CD8-positive, alpha-beta memory T cell (primary cell): ENCODE measurements around the gene CAT. TPM values are rescaled to one million over a fixed set of nuclear protein-coding genes. Genes with fewer than 3 reads are reported as not detected.

ENCODE experiments used
- CTCF ChIA-PET: fragments of 350-600 bp; sonication (Branson Sonifier 250); formaldehyde crosslinking; loops from one replicate; lab custom pipeline; 2021; ENCODE audit warnings: antibody characterized with exemption; lab: Charles Lee
- POLR2A ChIA-PET: fragments of 350-600 bp; sonication (Branson Sonifier 250); formaldehyde crosslinking; loops from one replicate; lab custom pipeline; 2021; ENCODE audit warnings: antibody characterized with exemption; lab: Charles Lee
- DNase-seq, 5 donors: peaks; one replicate each; pipeline versions ENCODE4 v3.0.0 to v3.0.0-alpha.2; 2020 to 2022; ENCODE audit warnings: mixed read lengths in 1 of 5
- H3K27ac ChIP-seq: one replicate; pipeline ENCODE4 v1.7.0; 2013; ENCODE audit warnings: low read depth, mild to moderate bottlenecking, low read length, moderate library complexity
- H3K27me3 ChIP-seq: 2 replicates; pipeline ENCODE4 v1.7.0; 2013; ENCODE audit warnings: low read length, mild to moderate bottlenecking; ENCODE audit not compliant: insufficient read depth, poor library complexity, severe bottlenecking
- H3K36me3 ChIP-seq: 2 replicates; pipeline ENCODE4 v1.7.0; 2013; ENCODE audit warnings: mild to moderate bottlenecking, low read length, moderate library complexity; ENCODE audit not compliant: insufficient read depth
- H3K4me1 ChIP-seq: 2 replicates; pipeline ENCODE4 v1.7.0; 2013; ENCODE audit warnings: mild to moderate bottlenecking, low read length, moderate library complexity; ENCODE audit not compliant: insufficient read depth
- H3K4me3 ChIP-seq: 2 replicates; pipeline ENCODE4 v1.7.0; 2013; ENCODE audit warnings: mild to moderate bottlenecking, low read length
- H3K9me3 ChIP-seq: 2 replicates; pipeline ENCODE4 v1.7.0; 2013; ENCODE audit warnings: mild to moderate bottlenecking, low read length
- H3K27ac Mint-ChIP-seq, 8 donors: one replicate each; pipeline ENCODE4 v1.8.0; 2020 to 2021; ENCODE audit warnings: mixed read lengths in 8 of 8, mild to moderate bottlenecking in 6 of 8, inconsistent platforms in 3 of 8, moderate library complexity in 3 of 8
- H3K27me3 Mint-ChIP-seq, 2 donors: one replicate each; pipeline ENCODE4 v1.8.0; 2020 to 2021; ENCODE audit warnings: mixed read lengths in 2 of 2, mild to moderate bottlenecking in 1 of 2, moderate library complexity in 1 of 2
- H3K36me3 Mint-ChIP-seq, 3 donors: one replicate each; pipeline ENCODE4 v1.8.0; 2020 to 2021; ENCODE audit warnings: mixed read lengths in 3 of 3, inconsistent platforms in 1 of 3, mild to moderate bottlenecking in 1 of 3
- H3K4me1 Mint-ChIP-seq, 3 donors: one replicate each; pipeline ENCODE4 v1.8.0; 2020 to 2021; ENCODE audit warnings: mixed read lengths in 3 of 3, inconsistent platforms in 1 of 3, mild to moderate bottlenecking in 1 of 3
- H3K4me3 Mint-ChIP-seq, 7 donors: one replicate each; pipeline ENCODE4 v1.8.0; 2020 to 2021; ENCODE audit warnings: mixed read lengths in 7 of 7, mild to moderate bottlenecking in 6 of 7, moderate library complexity in 4 of 7, inconsistent platforms in 2 of 7
- H3K9me3 Mint-ChIP-seq, 5 donors: one replicate each; pipeline ENCODE4 v1.8.0; 2020 to 2022; ENCODE audit warnings: mixed read lengths in 5 of 5, mild to moderate bottlenecking in 3 of 5, moderate library complexity in 2 of 5, inconsistent platforms in 1 of 5
- polyA plus RNA-seq: library from polyadenylated mRNA; unstranded; fragments of 300-500 nt; fragmentation: Illumina TruSeq; gene quantifications from one replicate; pipeline ENCODE4 v1.2.3, GENCODE V29; 2021
- total RNA-seq, 2 experiments: library from RNA; stranded (reverse); gene quantifications; one replicate each; pipeline ENCODE4 v1.2.3, GENCODE V29; 2021

CAT gene
- total and polyA plus RNA-seq, 3 experiments from 2014 or later, result 21.8 to 80.4 (median 23.4) TPM

GRCh38 chr11:34449013-34449412 is 10.3 kb downstream of the CAT start:
- Mint-ChIP-seq H3K27ac (peak overlapping the region in 5 of 8 donors; percentile 23 to 87 (median 43)), H3K4me1 (peaks cover 34 to 59% (median 46%) of the 10 kb centered on the region in 3 donors), H3K36me3 (peaks cover 8 to 49% (median 20%) of the 10 kb centered on the region in 3 donors), H3K27me3 (no peaks in the 10 kb centered on the region), H3K4me3 (peak overlapping the region in 3 of 7 donors; percentile 19 to 36 (median 28)), H3K9me3 (no peaks in the 10 kb centered on the region)
- no peaks in the 10 kb centered on the region for H3K9me3 ChIP-seq
- H3K4me1 ChIP-seq, result peaks cover 13% of the 10 kb centered on the region
- CTCF ChIA-PET, result no interaction called here
- POLR2A ChIA-PET, result no interaction called here
- no peaks in the 10 kb centered on the region for H3K27me3 ChIP-seq
- no peak for DNase-seq
- H3K4me3 ChIP-seq, result no peak overlapping the region
- no peak overlapping the region for H3K27ac ChIP-seq
- H3K36me3 ChIP-seq, result peaks cover 26% of the 10 kb centered on the region

GRCh38 chr11:34451053-34451452 is 12.3 kb downstream of the CAT start:
- Histone ChIP-seq H3K27ac (no peak overlapping the region), H3K4me1 (peaks cover 13% of the 10 kb centered on the region), H3K4me3 (no peak overlapping the region), H3K36me3 (peaks cover 40% of the 10 kb centered on the region), H3K27me3 (no peaks in the 10 kb centered on the region), H3K9me3 (no peaks in the 10 kb centered on the region)
- ChIA-PET POLR2A (interaction anchor here (0.6 kb wide), 1 partner anchor 16 kb away, joined by 8 read pairs; no protein-coding TSS in a partner anchor), CTCF (interaction anchor here (1.3 kb wide), 1 partner anchor 12 kb away, joined by 4 read pairs; the partner anchor contains the start of gene CAT)
- no peak for DNase-seq
- Mint-ChIP-seq H3K4me3 (no peak overlapping the region), H3K36me3 (peaks cover 12 to 68% (median 25%) of the 10 kb centered on the region in 3 donors), H3K9me3 (no peaks in the 10 kb centered on the region), H3K27ac (peak overlapping the region in 1 of 8 donors; percentile 43), H3K27me3 (no peaks in the 10 kb centered on the region), H3K4me1 (peaks cover 21 to 40% (median 28%) of the 10 kb centered on the region in 3 donors)

DNA sequence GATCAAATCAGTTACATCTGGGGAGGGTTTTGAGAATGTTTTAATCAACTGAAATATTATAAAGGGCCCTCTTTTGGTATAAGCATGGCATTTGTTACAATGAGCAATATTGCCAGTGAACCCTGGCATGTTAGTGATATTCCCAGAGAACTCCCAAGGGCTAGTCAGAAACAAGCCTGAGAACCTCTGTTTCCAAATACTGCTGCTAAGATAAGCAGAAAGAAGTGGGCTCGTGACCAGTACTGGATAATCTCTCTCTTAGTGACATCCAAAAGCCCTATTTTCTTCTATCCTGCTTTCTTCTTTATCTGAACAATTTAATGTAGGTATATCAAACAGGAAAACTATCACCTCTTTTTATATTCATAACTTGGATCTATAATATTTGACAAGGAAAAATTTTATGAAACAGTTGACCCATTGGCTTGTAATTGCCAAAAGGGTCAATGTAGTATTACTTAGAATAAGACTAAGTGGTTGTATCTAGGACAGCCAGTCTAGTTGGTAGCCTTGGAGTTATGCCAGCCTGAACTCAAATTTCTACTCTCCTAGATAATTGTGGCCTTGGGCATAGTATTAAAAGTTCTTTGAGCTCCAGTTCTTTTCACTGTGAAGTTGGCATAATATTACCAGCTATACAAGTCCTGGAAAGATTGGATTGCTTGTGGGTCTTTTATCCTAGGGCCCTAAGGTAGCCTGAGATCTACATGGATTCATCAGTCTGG is 15.7 kb downstream of the CAT start:
- no peak overlapping the region for H3K27ac ChIP-seq
- DNase-seq, result no peak
- H3K4me1 Mint-ChIP-seq, result peaks cover under 1 to 9% (median under 1%) of the 10 kb centered on the region in 3 donors
- H3K27ac Mint-ChIP-seq, result no peak overlapping the region
- CTCF ChIA-PET, result no interaction called here
- no peak overlapping the region for H3K4me3 ChIP-seq
- no peak overlapping the region for H3K4me3 Mint-ChIP-seq
- H3K9me3 Mint-ChIP-seq, result no peaks in the 10 kb centered on the region
- H3K4me1 ChIP-seq, result no peaks in the 10 kb centered on the region
- peaks cover 57% of the 10 kb centered on the region for H3K36me3 ChIP-seq
- POLR2A ChIA-PET, result no interaction called here
- no peaks in the 10 kb centered on the region for H3K9me3 ChIP-seq
- H3K27me3 Mint-ChIP-seq, result no peaks in the 10 kb centered on the region
- no peaks in the 10 kb centered on the region for H3K27me3 ChIP-seq
- H3K36me3 Mint-ChIP-seq, result peaks cover 20 to 90% (median 40%) of the 10 kb centered on the region in 3 donors

GRCh38 chr11:34457607-34458006 is 18.9 kb downstream of the CAT start:
- Mint-ChIP-seq H3K27me3 (no peaks in the 10 kb centered on the region), H3K36me3 (peaks cover 17 to 89% (median 38%) of the 10 kb centered on the region in 3 donors), H3K4me3 (no peak overlapping the region), H3K9me3 (no peaks in the 10 kb centered on the region), H3K27ac (no peak overlapping the region), H3K4me1 (no peaks in the 10 kb centered on the region)
- DNase-seq, result no peak
- Histone ChIP-seq H3K27ac (no peak overlapping the region), H3K9me3 (no peaks in the 10 kb centered on the region), H3K36me3 (peaks cover 41% of the 10 kb centered on the region), H3K4me1 (no peaks in the 10 kb centered on the region), H3K27me3 (no peaks in the 10 kb centered on the region), H3K4me3 (no peak overlapping the region)
- ChIA-PET CTCF (no interaction called here), POLR2A (no interaction called here)

DNA sequence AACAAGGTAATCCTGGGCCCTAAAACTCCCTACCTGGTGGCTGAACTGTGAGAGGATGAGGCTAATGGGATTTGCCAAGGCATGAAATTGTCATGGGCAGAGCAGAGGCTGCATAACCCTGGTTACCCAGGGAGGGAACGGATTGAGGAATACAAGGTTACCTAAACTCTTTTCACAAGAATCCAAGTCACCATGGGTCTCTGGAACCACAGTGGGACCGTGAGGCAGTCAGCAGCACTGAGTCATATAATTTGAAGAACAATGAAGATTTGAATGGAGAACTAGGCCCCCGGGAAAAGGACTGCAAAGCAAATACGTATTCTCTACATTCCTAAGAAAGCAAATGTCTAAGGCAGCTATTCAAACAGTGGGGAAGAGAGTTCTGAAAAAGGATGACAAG is 19.8 kb downstream of the CAT start:
- ChIA-PET POLR2A (no interaction called here), CTCF (no interaction called here)
- H3K27me3 Mint-ChIP-seq, result no peaks in the 10 kb centered on the region
- no peaks in the 10 kb centered on the region for H3K9me3 Mint-ChIP-seq
- Histone ChIP-seq H3K27me3 (no peaks in the 10 kb centered on the region), H3K4me1 (no peaks in the 10 kb centered on the region), H3K9me3 (no peaks in the 10 kb centered on the region), H3K36me3 (peaks cover 47% of the 10 kb centered on the region), H3K27ac (no peak overlapping the region), H3K4me3 (no peak overlapping the region)
- H3K36me3 Mint-ChIP-seq, result peaks cover 17 to 90% (median 37%) of the 10 kb centered on the region in 3 donors
- no peak overlapping the region for H3K27ac Mint-ChIP-seq
- no peak overlapping the region for H3K4me3 Mint-ChIP-seq
- no peaks in the 10 kb centered on the region for H3K4me1 Mint-ChIP-seq
- DNase-seq, result no peak

DNA sequence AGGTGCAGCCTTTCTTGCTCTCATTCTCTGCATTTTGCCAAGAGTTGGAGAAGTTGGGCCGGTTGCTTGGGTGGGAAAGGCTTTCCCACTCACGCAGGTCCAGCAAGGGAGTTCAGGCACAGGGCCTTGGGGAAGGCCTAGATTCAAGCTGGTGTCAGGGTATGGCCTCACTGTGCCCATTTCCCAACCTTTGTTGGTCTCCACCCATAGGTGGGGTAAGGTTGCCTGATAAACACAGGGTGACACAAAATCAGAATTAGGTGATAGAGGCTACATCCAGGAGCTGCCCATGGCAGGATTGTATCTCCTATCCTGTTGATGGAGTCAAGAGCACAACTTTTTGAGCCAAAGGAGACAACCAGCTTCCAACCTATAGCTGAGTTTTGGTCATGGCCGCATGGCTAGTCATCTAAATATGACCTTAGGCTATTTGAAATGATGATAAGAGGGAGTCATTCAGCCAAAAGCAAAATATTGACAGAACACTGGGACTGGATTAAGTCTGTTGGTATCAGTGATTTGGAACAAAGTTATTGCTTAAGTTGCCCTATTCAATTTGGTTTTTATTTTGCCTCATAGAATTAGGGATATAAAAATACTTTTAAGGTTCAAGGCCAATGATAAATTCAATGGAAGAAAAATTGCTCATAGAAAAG is 20.9 kb downstream of the CAT start:
- H3K36me3 Mint-ChIP-seq, result peaks cover 27 to 90% (median 38%) of the 10 kb centered on the region in 3 donors
- no peak for DNase-seq
- CTCF ChIA-PET, result interaction anchor here (1.3 kb wide), 1 partner anchor 15 kb away, joined by 3 read pairs; no protein-coding TSS in a partner anchor
- H3K9me3 ChIP-seq, result no peaks in the 10 kb centered on the region
- H3K27me3 Mint-ChIP-seq, result no peaks in the 10 kb centered on the region
- no peak overlapping the region for H3K4me3 ChIP-seq
- peaks cover 0 to 2% (median 0%) of the 10 kb centered on the region in 3 donors for H3K4me1 Mint-ChIP-seq
- H3K27ac ChIP-seq, result no peak overlapping the region
- POLR2A ChIA-PET, result no interaction called here
- H3K27ac Mint-ChIP-seq, result peak overlapping the region in 1 of 8 donors; percentile 29
- no peaks in the 10 kb centered on the region for H3K4me1 ChIP-seq
- H3K9me3 Mint-ChIP-seq, result no peaks in the 10 kb centered on the region
- no peak overlapping the region for H3K4me3 Mint-ChIP-seq
- peaks cover 46% of the 10 kb centered on the region for H3K36me3 ChIP-seq
- no peaks in the 10 kb centered on the region for H3K27me3 ChIP-seq

GRCh38 chr11:34460278-34460677 is 21.5 kb downstream of the CAT start:
- POLR2A ChIA-PET, result no interaction called here
- no peak overlapping the region for H3K4me3 Mint-ChIP-seq
- no peak for DNase-seq
- no peak overlapping the region for H3K27ac Mint-ChIP-seq
- Histone ChIP-seq H3K4me1 (no peaks in the 10 kb centered on the region), H3K27me3 (no peaks in the 10 kb centered on the region), H3K27ac (no peak overlapping the region), H3K36me3 (peaks cover 40% of the 10 kb centered on the region), H3K4me3 (no peak overlapping the region), H3K9me3 (no peaks in the 10 kb centered on the region)
- no peaks in the 10 kb centered on the region for H3K9me3 Mint-ChIP-seq
- H3K4me1 Mint-ChIP-seq, result peaks cover 0 to 3% (median 0%) of the 10 kb centered on the region in 3 donors
- CTCF ChIA-PET, result interaction anchor here (1.3 kb wide), 1 partner anchor 15 kb away, joined by 3 read pairs; no protein-coding TSS in a partner anchor
- peaks cover 30 to 89% (median 42%) of the 10 kb centered on the region in 3 donors for H3K36me3 Mint-ChIP-seq
- no peaks in the 10 kb centered on the region for H3K27me3 Mint-ChIP-seq

DNA sequence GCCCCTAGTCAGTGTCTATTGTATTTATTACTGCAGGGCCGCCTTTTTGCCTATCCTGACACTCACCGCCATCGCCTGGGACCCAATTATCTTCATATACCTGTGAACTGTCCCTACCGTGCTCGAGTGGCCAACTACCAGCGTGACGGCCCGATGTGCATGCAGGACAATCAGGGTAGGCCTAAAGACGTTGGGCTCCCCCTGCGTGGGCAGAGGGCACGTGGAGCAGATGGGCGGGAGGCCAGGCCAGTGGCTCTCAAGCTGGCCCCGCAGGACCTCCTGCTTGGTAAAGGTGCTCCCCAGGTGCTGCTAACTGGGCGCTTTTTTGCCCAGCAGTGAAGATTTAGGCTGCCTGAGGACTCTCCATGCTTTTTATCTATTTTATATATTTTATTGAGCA is 22.5 kb downstream of the CAT start:
- POLR2A ChIA-PET, result no interaction called here
- peaks cover 36 to 90% (median 47%) of the 10 kb centered on the region in 3 donors for H3K36me3 Mint-ChIP-seq
- H3K4me1 Mint-ChIP-seq, result peaks cover 0 to 3% (median 0%) of the 10 kb centered on the region in 3 donors
- CTCF ChIA-PET, result no interaction called here
- no peak overlapping the region for H3K4me3 Mint-ChIP-seq
- no peak for DNase-seq
- peaks cover 2 to 9% (median 4%) of the 10 kb centered on the region in 5 donors for H3K9me3 Mint-ChIP-seq
- Histone ChIP-seq H3K9me3 (no peaks in the 10 kb centered on the region), H3K4me1 (no peaks in the 10 kb centered on the region), H3K4me3 (no peak overlapping the region), H3K27ac (no peak overlapping the region), H3K36me3 (peaks cover 35% of the 10 kb centered on the region), H3K27me3 (no peaks in the 10 kb centered on the region)
- no peaks in the 10 kb centered on the region for H3K27me3 Mint-ChIP-seq
- H3K27ac Mint-ChIP-seq, result peak overlapping the region in 1 of 8 donors; percentile 44
